Astrocyte (in vitro differentiated cells and primary cell): ENCODE data around the gene ENPEP. TPM values are rescaled to one million over a fixed set of nuclear protein-coding genes. Genes with fewer than 3 reads are reported as not detected.

ENCODE experiments used
- DNase-seq: peaks from one replicate; pipeline ENCODE4 v3.0.0-alpha.2; 2010; ENCODE audit warnings: low read depth
- FAIRE-seq: peaks from 2 replicates; lab custom pipeline; 2011; peaks lifted over from hg19 to GRCh38; lab: Jason Lieb, UNC
- H2AFZ ChIP-seq: 2 replicates; pipeline ENCODE4 v1.6.0; 2012; ENCODE audit warnings: low read depth, low read length, inconsistent platforms
- H3K27ac ChIP-seq: 2 replicates; pipeline ENCODE4 v1.5.1; 2011; ENCODE audit warnings: low read depth, low read length, inconsistent platforms
- H3K27me3 ChIP-seq: 2 replicates; pipeline ENCODE4 v1.6.0; 2011; ENCODE audit warnings: low read length, inconsistent platforms; ENCODE audit not compliant: insufficient read depth
- H3K36me3 ChIP-seq: 2 replicates; pipeline ENCODE4 v1.5.1; 2011; ENCODE audit warnings: low read length, inconsistent platforms; ENCODE audit not compliant: insufficient read depth
- H3K4me1 ChIP-seq: 2 replicates; pipeline ENCODE4 v1.5.1; 2011; ENCODE audit warnings: low read length, inconsistent platforms; ENCODE audit not compliant: insufficient read depth
- H3K4me2 ChIP-seq: 2 replicates; pipeline ENCODE4 v1.6.0; 2012; ENCODE audit warnings: low read length, inconsistent platforms
- H3K4me3 ChIP-seq: 2 replicates; pipeline ENCODE4 v1.5.1; 2011; ENCODE audit warnings: low read depth, mild to moderate bottlenecking, low read length, inconsistent platforms; ENCODE audit not compliant: insufficient read depth
- H3K79me2 ChIP-seq: 2 replicates; pipeline ENCODE4 v1.6.0; 2012; ENCODE audit warnings: mild to moderate bottlenecking, low read length, inconsistent platforms; ENCODE audit not compliant: insufficient read depth
- H3K9ac ChIP-seq: 2 replicates; pipeline ENCODE4 v1.6.0; 2012; ENCODE audit warnings: mild to moderate bottlenecking, low read length, inconsistent platforms
- H3K9me3 ChIP-seq: 2 replicates; pipeline ENCODE4 v1.5.1; 2012; ENCODE audit warnings: low read depth, mild to moderate bottlenecking, low read length, inconsistent platforms; ENCODE audit not compliant: insufficient read depth
- H4K20me1 ChIP-seq: 2 replicates; pipeline ENCODE4 v1.6.0; 2012; ENCODE audit warnings: low read length, inconsistent platforms; ENCODE audit not compliant: insufficient read depth
- H3K27ac Mint-ChIP-seq: one replicate; pipeline ENCODE4 v1.8.0; 2021; ENCODE audit warnings: mild to moderate bottlenecking, mixed read lengths; ENCODE audit not compliant: unreplicated experiment
- H3K27me3 Mint-ChIP-seq: one replicate; pipeline ENCODE4 v1.8.0; 2021; ENCODE audit warnings: low read depth, mixed read lengths; ENCODE audit not compliant: unreplicated experiment
- H3K36me3 Mint-ChIP-seq: one replicate; pipeline ENCODE4 v1.8.0; 2021; ENCODE audit warnings: low read depth, mixed read lengths; ENCODE audit not compliant: unreplicated experiment
- H3K4me1 Mint-ChIP-seq: one replicate; pipeline ENCODE4 v1.8.0; 2021; ENCODE audit warnings: low read depth, mixed read lengths; ENCODE audit not compliant: unreplicated experiment
- H3K4me3 Mint-ChIP-seq: one replicate; pipeline ENCODE4 v1.8.0; 2021; ENCODE audit warnings: mild to moderate bottlenecking, moderate library complexity, mixed read lengths; ENCODE audit not compliant: unreplicated experiment
- H3K9me3 Mint-ChIP-seq: one replicate; pipeline ENCODE4 v1.8.0; 2021; ENCODE audit warnings: mild to moderate bottlenecking, mixed read lengths; ENCODE audit not compliant: unreplicated experiment
- CTCF ChIP-seq: IDR thresholded peaks from 2 replicates; pipeline ENCODE4 v1.5.1; 2011; ENCODE audit warnings: low read depth, mild to moderate bottlenecking, inconsistent platforms, low read length, moderate library complexity; ENCODE audit not compliant: insufficient read depth
- EZH2 ChIP-seq: IDR thresholded peaks from 2 replicates; pipeline ENCODE4 v1.6.1; 2012; ENCODE audit warnings: mild to moderate bottlenecking, low read length, inconsistent platforms; ENCODE audit not compliant: insufficient read depth
- total RNA-seq: library from RNA; stranded (reverse); gene quantifications from 2 replicates; pipeline ENCODE4 v1.2.1, GENCODE V29; 2021

Gene ENPEP
- total RNA-seq, 1 donor from 2014 or later = 1.7 TPM

DNA sequence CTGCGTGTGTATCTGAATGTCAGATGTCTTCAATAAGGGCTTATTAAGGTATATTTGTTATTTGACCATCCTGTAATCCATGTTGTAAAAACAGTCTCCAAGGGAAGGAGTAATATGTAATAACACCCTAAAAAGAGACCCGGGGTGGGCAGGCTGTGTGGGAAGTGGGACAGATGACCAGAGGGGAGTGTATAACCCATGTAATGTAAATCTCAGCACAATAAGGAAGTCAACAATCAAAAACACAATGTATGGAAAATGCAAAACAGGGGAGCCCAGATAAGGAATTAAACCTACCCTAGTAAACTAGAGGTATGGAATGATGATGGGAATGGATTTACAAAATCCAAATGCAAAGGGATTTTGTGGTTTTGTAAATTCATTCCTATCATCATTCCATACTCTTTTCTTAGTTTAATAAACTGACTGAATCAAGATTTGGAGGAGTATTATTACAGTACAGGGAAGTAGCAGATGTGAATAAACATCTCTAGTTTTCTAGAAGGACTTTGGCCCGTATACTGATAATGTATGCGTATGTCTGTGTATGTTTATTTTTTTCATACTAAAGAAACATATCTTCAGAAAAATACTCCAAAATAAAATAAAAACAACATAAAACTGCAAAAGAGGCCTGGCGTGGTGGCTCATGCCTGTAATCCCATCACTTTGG is 15.7 kb upstream of the ENPEP start:
- Histone ChIP-seq H3K4me3 (no peak overlapping the region), H3K4me1 (no peaks in the 10 kb centered on the region), H3K9ac (no peak overlapping the region), H3K36me3 (no peaks in the 10 kb centered on the region), H3K27me3 (peaks cover 9% of the 10 kb centered on the region), H4K20me1 (no peaks in the 10 kb centered on the region), H3K9me3 (no peaks in the 10 kb centered on the region), H3K4me2 (no peak overlapping the region), H3K27ac (no peak overlapping the region), H2AFZ (no peak overlapping the region), H3K79me2 (no peaks in the 10 kb centered on the region)
- FAIRE-seq (no peak), DNase-seq (no peak)
- H3K36me3 Mint-ChIP-seq = no peaks in the 10 kb centered on the region
- no peaks in the 10 kb centered on the region for H3K9me3 Mint-ChIP-seq
- no peaks in the 10 kb centered on the region for H3K4me1 Mint-ChIP-seq
- H3K27me3 Mint-ChIP-seq = no peaks in the 10 kb centered on the region
- no peak for TF ChIP-seq EZH2
- TF ChIP-seq CTCF = no peak
- H3K4me3 Mint-ChIP-seq = no peak overlapping the region
- no peak overlapping the region for H3K27ac Mint-ChIP-seq

- Mint-ChIP-seq H3K27me3 (no peaks in the 10 kb centered on the region), H3K9me3 (no peaks in the 10 kb centered on the region), H3K4me3 (no peak overlapping the region), H3K36me3 (peaks cover 2% of the 10 kb centered on the region), H3K4me1 (no peaks in the 10 kb centered on the region), H3K27ac (no peak overlapping the region)
- Histone ChIP-seq H3K36me3 (no peaks in the 10 kb centered on the region), H2AFZ (no peak overlapping the region), H3K27ac (no peak overlapping the region), H3K27me3 (no peaks in the 10 kb centered on the region), H3K9ac (no peak overlapping the region), H3K9me3 (no peaks in the 10 kb centered on the region), H3K4me2 (no peak overlapping the region), H4K20me1 (no peaks in the 10 kb centered on the region), H3K4me3 (no peak overlapping the region), H3K4me1 (no peaks in the 10 kb centered on the region), H3K79me2 (no peaks in the 10 kb centered on the region)
- no peak for DNase-seq
- no peak for FAIRE-seq
- TF ChIP-seq CTCF (no peak), EZH2 (no peak)
These were observed 8.6 kb upstream of the ENPEP start for GRCh38 chr4:110467400-110467799.

- Histone ChIP-seq H3K27ac (no peak overlapping the region), H3K9ac (no peak overlapping the region), H3K9me3 (no peaks in the 10 kb centered on the region), H3K4me3 (no peak overlapping the region), H3K4me2 (no peak overlapping the region), H3K27me3 (no peaks in the 10 kb centered on the region), H2AFZ (no peak overlapping the region), H4K20me1 (no peaks in the 10 kb centered on the region), H3K79me2 (no peaks in the 10 kb centered on the region), H3K36me3 (no peaks in the 10 kb centered on the region), H3K4me1 (no peaks in the 10 kb centered on the region)
- no peaks in the 10 kb centered on the region for H3K27me3 Mint-ChIP-seq
- TF ChIP-seq EZH2 = no peak
- no peak for TF ChIP-seq CTCF
- H3K27ac Mint-ChIP-seq = peak overlapping the region; percentile 28
- DNase-seq = no peak
- no peaks in the 10 kb centered on the region for H3K9me3 Mint-ChIP-seq
- no peaks in the 10 kb centered on the region for H3K36me3 Mint-ChIP-seq
- no peak for FAIRE-seq
- no peak overlapping the region for H3K4me3 Mint-ChIP-seq
- H3K4me1 Mint-ChIP-seq = peaks cover 8% of the 10 kb centered on the region
These were observed 3.2 kb upstream of the ENPEP start for GRCh38 chr4:110472583-110473329.
